ENCODE measurements around the gene ZNF283.
"Not testable (repeated sequence)": the region's sequence is repeated elsewhere in the genome, so short reads cannot be mapped to it uniquely, and the experiment has no call there.

ZNF283 gene

DNA sequence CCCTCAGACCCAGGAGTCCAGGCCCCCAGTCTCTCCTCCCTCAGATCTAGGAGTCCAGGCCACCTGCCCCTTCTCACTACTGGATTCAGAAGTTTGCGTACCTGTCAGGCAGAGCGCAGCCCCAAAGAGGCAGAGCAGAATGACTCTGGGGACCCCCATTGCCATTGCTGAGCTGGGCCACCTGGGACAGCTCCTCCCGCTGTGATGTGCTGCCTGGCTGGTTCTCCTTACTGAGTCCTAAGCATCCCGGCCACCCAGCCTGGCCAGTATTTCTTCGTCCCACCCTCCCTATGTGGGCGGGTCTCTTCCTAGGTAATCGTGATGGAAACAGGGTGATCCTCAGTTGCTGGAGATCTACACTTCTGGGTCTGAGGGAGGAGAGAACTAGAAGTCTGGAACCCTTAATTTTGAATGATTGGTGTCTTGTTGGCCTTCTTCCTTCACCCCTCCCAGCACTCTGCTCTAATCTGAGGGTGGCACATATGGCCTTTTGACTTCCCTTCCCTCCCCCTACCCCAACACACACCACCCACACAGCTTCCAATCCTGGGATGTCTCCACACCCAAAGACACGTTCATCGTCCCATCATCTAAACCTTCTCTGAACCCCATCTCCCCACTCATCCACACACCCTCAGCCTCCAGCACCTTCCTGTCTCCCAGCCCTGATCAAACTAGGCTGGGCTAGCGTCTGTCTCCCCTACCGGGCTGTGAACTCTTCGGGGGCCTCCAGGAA lies 24.7 kb upstream of the ZNF283 start, which contains the start of gene LYPD5:
Gene LYPD5 (minus strand): TSS at position 232 of the 736 bp plus-strand sequence. CDS start 67 bp downstream, at position 165.
- no peak for DNase-seq

DNA sequence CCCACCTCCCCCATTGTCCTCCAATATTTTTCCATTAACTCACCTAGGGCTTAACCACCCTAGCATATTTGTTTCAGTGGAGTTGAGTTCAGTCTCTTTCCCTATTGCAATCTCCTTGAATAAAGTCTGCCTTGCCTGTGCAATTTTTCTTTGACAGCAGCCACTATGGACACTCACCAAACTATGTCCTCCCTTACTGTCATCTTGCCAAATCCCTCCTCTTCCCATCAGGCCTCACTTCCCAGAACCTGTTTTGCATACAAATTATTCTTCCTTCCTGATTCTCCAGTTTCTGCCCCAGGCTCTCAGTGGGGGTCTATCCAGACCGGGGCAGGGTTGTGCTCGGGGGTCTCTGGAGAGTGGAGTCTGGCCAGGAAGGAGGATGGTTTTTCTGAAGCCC lies 22.7 kb upstream of the ZNF283 start:
- no peak for DNase-seq

DNA sequence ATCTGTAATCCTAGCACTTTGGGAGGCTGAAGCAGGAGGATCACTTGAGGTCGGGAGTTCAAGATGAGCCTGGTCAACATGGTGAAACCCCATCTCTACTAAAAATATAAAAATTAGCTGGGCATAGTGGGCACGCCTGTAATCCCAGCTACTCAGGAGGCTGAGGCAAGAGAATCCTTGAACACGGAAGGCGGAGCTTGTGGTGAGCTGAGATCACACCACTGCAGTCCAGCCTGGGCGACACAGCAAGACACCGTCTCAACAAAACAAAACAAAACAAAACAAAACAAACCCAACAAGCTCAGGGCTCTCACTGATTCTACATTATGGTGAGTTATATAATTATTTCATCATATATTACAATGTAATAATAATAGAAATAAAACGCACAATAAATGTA lies 20.7 kb upstream of the ZNF283 start:
- not testable (repeated sequence) for DNase-seq

DNA sequence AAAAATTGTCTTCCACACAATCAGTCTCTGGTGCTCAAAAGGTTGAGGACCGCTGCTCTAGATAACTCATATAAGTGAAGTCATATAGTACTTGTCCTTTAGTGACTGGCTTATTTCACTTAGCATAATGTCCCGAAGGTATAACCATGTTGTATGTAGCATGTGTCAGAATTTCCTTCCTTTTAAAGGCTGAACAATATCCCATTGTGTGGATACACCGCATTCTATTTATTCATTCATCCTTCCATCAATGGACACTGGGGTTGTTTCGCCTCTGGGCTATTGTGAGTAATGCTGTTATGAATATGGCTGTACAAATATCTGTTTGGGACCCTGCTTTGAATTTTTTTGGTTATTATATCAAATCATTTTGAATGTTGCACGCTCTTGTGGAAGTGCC lies 20.3 kb upstream of the ZNF283 start:
- DNase-seq: no peak

DNA sequence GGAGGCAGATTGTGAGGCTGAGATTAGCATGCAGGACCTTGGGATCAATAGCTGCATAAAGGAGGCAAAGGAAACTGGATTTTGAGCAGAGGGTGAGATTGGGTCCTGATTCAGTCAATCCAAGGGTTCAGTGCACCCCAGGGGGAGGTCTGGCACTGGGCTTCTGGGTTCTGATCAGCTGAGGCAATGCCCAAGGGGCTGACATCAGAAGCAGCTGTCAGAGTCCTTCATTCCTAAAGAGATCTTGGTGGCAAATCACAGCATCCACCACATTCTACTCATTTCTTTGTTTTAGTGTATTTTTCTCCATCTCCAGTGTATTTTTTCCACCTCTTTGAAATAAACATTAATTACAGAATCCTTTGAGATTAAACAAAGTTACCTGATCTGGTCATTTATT lies 19.5 kb upstream of the ZNF283 start:
- no peak for DNase-seq

DNA sequence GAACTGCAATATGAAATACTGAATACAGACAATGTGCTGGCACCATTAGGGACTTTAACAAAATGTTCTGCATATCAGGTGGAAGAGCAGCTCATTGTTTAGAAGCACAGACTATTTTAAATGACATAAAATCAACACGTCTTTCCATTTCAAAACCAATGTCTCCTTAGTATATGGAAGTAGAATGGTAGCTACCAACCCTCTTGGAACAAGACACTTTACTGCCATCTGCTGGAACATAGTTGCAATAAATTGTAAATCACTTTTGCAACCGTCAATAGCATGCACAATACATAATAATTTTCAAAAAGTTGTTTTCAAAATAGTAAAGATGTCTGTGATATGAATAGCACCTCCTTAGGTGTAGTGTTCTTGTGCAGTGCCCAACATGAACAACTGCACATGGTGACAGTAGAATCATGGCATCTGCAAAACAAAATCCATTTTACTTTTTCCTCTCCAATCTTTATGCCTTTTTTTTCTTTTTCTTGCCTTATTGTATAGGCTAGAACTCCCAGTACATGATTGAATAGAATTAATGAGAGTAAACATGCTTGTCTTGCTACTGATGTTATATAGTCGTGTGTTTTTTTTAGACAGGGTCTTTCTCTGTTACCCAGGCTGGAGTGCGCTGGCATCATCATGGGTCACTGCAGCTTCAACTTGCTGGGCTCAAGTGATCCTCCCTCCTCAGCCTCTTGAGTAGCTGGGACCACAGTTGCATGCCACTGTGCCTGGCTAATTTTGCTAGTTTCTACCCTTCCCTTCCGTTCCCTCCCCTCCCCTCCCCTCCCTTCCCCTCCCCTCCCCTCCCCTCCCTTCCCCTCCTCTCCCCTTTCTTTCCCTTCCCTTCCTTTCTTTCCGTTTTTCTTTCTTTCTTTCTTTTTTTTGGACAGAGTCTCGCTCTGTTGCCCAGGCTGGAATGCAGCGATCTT lies 17.1 kb upstream of the ZNF283 start:
- peak; percentile 40 for DNase-seq

DNA sequence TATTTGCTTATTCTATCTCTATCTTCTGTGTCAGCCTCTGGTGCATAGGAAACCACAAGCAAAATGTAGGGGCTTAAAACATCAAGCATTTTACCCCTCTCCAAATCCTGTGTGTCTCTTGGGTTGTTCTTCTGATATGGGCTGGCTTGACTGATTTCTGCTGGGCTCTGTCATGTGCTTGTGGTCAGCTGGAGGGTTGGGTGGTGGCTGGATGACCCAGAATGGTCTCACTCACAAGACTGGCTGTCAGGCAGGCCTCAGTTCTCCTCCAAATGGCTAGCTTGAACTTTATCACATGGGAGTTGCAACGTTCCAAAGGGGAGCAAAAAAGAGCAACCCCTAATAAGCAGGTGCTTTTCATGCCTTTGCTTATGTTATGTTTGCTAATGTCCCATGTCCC lies 15.3 kb upstream of the ZNF283 start:
- DNase-seq: no peak

DNA sequence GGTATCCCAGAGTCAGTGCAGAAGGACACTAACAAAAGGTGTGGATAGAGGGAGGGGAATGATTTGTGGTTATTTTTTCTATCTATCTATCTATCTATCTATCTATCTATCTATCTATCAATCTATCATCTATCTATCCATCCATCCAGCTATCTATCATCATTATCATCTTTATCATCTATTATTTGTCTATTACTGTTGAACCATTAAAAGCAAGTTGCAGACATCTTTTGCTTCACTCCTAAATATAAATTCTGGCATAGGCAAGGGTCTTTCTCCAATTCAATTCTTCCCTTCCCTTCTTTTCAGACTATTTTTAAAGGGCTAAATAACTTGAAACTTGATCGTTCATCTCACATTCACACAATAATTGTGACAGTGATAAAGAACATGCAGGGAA lies 14.9 kb upstream of the ZNF283 start:
- DNase-seq: no peak

DNA sequence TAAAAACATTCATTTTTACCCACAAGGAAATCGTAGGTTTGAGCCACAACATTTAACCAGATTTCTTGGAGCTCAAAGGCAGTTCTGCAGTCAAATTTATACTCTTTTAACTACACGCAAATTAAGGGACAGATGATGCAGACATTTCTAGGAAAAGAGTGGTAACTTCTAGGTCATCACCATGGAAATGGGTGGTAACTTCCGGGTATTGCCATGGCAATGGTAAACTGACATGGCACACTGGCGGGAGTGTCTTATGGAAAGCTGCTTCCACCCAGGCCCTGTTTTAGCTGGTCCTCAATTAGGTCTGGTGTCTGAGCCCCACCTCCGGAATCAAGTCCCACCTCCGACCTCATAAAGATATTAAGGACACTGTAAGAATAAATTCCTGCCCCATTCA lies 14.4 kb upstream of the ZNF283 start:
- peak; percentile 7 for DNase-seq

DNA sequence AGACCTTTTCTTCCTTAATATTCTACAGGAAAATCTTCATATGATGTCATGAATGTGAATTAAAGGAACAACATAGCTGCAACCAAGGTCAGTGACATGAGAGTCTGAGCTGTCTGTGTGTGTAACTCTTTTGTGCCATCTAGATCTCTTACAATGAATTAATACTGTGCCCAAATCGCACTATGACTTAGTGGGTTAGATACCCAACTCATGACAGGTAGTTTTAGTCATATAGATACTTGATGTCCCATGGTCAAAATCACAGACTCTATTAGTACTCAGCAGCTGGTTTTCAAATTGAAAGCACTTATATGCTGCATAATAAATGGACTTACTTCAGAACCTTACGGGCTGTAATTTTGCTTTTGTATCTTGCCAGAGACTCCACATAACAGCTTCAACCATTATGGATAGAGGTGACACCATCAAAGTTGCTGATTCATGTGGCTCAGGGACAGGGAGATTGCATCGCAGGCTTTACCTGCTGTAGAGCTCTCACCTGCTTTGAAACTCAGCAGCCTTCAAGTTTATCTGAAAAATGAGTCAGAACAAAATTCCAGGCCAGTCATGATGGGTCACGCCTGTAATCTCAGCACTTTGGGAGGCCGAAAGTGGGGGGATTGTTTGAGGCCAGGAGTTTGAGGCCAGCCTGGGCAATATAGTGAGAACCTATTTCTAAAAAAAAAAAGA lies 12.3 kb upstream of the ZNF283 start:
- DNase-seq: no peak

DNA sequence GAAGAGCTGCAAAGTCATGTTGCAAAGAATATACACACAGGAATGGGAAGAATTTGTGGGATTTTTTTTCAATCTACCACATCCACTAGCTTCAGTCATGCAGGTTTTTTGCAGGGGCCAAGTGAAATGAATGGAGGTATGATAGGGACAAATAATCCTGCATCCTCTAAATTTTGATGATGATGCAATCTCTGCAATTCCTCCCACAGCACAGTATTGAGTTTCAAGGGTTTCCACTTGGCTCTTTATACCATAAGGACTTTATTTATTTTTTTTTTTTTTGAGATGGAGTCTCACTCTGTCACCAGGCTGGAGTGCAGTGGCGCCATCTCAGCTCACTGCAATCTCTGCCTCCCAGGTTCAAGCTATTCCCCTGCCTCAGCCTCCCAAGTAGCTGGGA lies 9.7 kb upstream of the ZNF283 start:
- DNase-seq: not testable (repeated sequence)

DNA sequence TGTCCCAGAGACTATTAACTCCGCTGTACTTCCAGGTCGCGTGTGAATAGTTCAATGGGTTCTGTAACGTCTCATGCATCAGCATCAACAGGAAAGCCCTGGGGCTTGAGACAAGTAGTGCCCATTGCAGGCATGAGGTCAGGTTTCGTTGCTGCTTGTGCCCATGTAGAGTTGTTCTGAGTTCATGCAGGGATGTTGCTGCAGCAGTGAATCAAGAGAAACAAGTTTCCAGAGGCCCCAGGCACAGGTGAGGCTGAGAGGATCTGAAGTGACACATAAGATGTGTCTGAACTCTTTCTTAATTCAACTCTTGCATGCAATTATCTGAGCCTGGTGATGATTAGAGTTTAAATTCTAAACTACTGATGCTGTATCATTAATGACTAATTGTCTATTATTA lies 8.6 kb upstream of the ZNF283 start:
- DNase-seq: no peak

DNA sequence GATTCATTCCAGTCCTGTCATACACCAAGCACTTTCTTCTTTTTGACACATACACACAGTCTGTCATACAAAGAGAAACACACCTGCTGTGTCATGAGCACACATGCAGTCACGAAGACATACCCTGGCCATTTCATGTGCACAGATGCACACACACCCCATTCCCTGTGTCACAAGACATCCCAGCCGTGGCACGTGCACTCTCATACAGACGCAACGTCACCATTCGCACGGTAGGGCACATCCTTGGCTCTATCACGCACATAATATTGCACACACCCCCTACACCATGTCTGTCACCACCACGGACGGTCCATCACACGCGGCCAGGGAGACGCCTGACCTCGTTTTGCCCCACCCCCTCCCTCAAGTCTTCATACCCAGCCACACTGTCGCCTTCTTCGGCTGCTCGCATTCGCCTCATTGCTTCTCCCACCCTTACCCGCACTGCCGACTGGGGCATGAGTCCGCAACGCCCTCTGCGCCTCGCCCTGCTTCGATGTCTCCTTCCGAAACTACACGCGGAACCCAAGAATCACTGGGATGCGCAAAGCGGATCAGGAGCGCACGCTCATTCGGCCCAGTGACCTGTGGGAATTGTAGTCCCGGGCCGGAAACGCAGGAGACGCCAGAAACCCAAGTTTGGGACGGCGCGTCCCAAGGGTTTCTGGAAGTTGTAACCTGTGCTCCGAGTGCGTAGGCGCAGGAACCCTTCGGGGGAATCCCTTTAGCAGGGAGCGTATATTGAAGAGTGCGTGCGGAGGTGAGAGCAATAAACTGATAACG lies 6.8 kb upstream of the ZNF283 start:
- no peak for DNase-seq

DNA sequence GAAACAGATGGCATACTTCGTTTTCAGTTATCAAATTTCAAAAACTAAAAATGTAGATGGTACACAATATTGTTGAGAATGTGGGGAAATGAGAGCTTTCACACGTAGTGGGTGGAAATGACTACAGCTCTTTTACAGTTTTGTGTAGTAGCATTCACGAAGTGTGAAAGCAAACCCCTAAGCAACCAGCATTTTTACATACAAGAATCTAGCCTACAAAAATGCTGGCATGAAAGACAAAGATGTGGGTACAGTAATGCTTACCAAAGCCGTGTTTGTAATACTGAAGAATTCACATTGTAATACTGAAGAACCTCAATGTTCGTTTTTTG lies 6.3 kb upstream of the ZNF283 start:
- no peak for DNase-seq

DNA sequence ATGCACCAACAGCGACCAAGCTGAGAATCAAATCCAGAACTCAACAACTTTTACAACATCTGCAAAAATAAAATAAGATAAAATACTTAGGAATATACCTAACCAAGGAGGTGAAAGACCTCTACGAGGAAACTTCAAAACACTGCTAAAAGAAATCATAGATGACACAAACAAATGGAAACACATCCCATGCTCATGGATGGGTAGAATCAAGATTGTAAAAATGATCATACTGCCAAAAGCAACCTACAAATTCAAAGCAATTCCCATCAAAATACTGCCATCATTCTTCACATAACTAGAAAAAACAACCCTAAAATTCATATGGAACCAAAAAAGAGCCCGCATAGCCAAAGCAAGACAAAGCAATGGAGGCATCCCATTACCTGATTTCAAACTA lies 3.3 kb upstream of the ZNF283 start:
- not testable (repeated sequence) for DNase-seq

DNA sequence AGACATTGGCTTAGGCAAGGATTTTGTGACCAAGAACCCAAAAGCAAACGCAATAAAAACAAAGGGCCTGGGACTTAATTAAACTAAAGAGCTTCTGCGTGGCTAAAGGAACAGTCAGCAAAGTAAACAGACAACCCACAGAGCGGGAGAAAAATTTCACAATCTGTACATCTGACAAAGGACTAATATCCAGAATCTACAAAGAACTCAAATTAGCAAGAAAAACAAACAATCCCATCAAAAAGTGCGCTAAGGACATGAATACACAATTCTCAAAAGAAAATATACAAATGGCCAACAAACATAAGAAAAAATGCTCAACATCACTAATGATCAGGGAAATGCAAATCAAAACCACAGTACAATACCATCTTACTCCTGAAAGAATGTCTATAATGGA lies 2.5 kb upstream of the ZNF283 start:
- not testable (repeated sequence) for DNase-seq

DNA sequence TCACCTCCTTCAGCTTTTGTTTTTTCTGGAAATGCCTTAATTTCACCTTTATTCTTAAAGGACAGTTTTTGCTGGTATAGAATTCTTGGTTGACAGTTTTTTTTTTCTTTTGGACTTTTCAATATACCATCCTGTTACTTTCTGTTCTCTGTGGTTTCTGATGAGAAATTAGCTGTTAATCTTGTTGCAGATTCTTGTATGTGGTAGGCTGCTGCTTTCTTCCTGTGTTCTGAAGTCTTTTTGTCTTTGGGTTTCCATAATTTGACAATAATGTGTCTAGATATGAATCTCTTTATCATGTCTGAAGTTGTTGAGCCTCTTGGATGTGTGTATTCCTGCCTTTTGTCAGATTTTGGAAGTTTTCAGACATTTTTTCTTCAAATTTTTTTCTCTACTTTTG lies 12.0 kb downstream of the ZNF283 start:
- no peak for DNase-seq

DNA sequence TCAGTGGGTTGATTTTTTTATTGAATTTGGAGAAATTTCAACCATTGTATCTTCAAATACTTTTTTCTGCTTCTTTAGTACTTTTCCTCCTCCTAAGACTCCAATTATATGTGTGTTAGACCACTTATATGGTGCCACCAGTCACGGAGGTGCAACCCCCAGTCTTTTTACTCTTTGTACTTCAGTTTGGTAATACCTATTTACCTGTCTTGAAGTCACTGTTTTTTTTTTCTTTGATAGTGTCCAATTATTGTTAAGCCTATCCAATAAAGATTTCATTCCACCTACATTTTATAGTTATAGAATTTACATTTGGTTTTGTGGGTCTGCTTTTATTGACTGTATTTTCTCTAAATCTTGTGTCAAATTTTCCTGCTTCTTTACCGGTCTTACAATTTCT lies 14.9 kb downstream of the ZNF283 start:
- DNase-seq: no peak

DNA sequence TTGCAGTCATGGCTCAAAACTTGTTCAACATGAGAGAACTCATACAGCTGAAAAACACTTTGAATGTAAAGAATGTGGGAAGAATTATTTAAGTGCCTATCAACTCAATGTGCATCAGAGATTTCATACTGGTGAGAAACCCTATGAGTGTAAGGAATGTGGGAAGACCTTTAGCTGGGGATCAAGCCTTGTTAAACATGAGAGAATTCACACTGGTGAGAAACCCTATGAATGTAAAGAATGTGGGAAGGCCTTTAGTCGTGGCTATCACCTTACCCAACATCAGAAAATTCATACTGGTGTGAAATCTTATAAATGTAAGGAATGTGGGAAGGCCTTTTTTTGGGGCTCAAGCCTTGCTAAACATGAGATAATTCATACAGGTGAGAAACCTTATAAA lies 20.1 kb downstream of the ZNF283 start:
- DNase-seq: no peak

DNA sequence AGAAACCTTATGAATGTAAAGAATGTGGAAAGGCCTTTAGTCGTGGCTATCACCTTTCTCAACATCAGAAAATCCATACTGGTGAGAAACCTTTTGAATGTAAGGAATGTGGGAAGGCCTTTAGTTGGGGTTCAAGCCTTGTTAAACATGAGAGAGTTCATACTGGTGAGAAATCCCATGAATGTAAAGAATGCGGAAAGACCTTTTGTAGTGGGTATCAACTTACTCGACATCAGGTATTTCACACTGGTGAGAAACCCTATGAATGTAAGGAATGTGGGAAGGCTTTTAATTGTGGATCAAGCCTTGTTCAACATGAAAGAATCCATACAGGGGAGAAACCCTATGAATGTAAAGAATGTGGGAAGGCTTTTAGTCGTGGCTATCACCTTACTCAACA lies 20.8 kb downstream of the ZNF283 start:
- no peak for DNase-seq

DNA sequence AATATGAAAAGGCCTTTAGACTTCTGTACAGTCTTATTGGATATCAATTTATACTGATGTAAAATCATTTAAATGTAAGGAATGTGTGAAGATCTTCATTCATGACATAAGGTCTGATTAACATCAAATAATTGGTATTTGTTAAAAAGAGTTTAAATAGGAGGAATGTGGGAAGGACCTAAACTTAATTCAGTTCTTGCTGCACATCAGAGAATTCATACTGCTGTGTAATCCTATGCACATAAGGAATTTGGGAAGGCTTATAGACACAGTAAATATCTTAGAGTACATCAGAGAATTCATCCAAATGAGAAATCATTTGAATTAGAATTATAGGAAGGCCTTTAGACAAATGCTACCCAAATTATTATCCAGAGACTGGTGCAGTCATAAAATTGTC lies 21.7 kb downstream of the ZNF283 start:
- DNase-seq: no peak

DNA sequence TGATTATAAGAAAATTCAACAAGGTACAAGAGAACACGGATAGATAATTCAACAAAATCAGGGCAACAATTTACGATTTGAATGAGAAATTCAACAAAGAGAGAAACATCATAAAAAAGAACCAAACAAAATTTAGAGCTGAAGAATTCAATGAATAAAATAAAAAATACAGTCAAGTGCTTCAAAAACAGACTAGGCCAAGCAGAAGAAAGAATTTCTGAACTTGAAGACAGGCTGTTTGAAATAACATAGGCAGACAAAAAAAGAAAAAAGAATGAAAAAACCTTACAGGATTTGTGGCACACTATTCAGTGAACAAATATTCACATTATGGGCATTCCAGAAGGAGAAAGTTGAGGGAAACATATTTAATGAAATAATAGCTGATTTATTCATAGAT lies 31.1 kb downstream of the ZNF283 start:
- no peak for DNase-seq

DNA sequence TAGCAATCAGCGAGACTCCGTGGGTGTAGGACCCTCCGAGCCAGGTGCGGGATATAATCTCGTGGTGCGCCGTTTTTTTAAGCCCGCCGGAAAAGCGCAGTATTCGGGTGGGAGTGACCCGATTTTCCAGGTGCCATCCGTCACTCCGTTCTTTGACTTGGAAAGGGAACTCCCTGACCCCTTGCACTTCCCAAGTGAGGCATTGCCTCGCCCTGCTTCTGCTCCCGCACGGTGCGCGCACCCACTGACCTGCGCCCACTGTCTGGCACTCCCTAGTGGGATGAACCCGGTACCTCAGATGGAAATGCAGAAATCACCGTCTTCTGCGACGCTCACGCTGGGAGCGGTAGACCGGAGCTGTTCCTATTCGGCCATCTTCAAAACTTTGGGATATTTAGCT lies 39.8 kb downstream of the ZNF283 start:
- not testable (repeated sequence) for DNase-seq
